Trophoblast cell (in vitro differentiated cells and primary cell): ENCODE measurements around the gene KLHDC3.

ENCODE experiments used
- DNase-seq, 2 donors: peaks; one replicate each; pipeline ENCODE4 v3.0.0-alpha.2; 2016
- H2AFZ ChIP-seq: 2 replicates; pipeline ENCODE4 v1.6.1; 2013; ENCODE audit warnings: low read length, moderate library complexity, mild to moderate bottlenecking; ENCODE audit not compliant: insufficient read depth, poor library complexity
- H2AK5ac ChIP-seq: 2 replicates; pipeline ENCODE4 v1.6.1; 2013; ENCODE audit warnings: mild to moderate bottlenecking, low read length
- H2BK120ac ChIP-seq: 2 replicates; pipeline ENCODE4 v1.6.1; 2013; ENCODE audit warnings: low read length, mild to moderate bottlenecking, moderate library complexity; ENCODE audit not compliant: insufficient read depth, poor library complexity
- H2BK12ac ChIP-seq: 2 replicates; pipeline ENCODE4 v1.6.1; 2013; ENCODE audit warnings: mild to moderate bottlenecking, low read length, moderate library complexity
- H2BK5ac ChIP-seq: 2 replicates; pipeline ENCODE4 v1.6.1; 2013; ENCODE audit warnings: low read length, low read depth, moderate library complexity, mild to moderate bottlenecking; ENCODE audit not compliant: poor library complexity
- H3K14ac ChIP-seq: 2 replicates; pipeline ENCODE4 v1.6.1; 2013; ENCODE audit warnings: mild to moderate bottlenecking, low read length
- H3K18ac ChIP-seq: 2 replicates; pipeline ENCODE4 v1.6.1; 2013; ENCODE audit warnings: mild to moderate bottlenecking, low read length
- H3K23ac ChIP-seq: 2 replicates; pipeline ENCODE4 v1.6.1; 2013; ENCODE audit warnings: low read length
- H3K27ac ChIP-seq: 2 replicates; pipeline ENCODE4 v1.5.1; 2013; ENCODE audit warnings: low read depth, mild to moderate bottlenecking, inconsistent platforms, low read length, moderate library complexity
- H3K27me3 ChIP-seq: 2 replicates; pipeline ENCODE4 v1.6.1; 2013; ENCODE audit warnings: inconsistent platforms, mild to moderate bottlenecking, low read length, moderate library complexity; ENCODE audit not compliant: insufficient read depth
- H3K36me3 ChIP-seq, 2 experiments: 1 replicate in 1 of 2; 2 replicates in 1 of 2; pipeline ENCODE4 v1.6.1; 2013; ENCODE audit warnings: low read length in 2 of 2, mild to moderate bottlenecking in 2 of 2, moderate library complexity in 1 of 2; ENCODE audit not compliant: insufficient read depth in 2 of 2, control insufficient read depth in 1 of 2
- H3K4ac ChIP-seq: 2 replicates; pipeline ENCODE4 v1.6.1; 2013; ENCODE audit warnings: low read depth, mild to moderate bottlenecking, low read length, moderate library complexity
- H3K4me1 ChIP-seq, 2 experiments: 1 replicate in 1 of 2; 2 replicates in 1 of 2; pipeline ENCODE4 v1.6.1; 2013; ENCODE audit warnings: low read length in 2 of 2, mild to moderate bottlenecking in 2 of 2, moderate library complexity in 1 of 2; ENCODE audit not compliant: insufficient read depth in 2 of 2, control insufficient read depth in 1 of 2
- H3K4me2 ChIP-seq: 2 replicates; pipeline ENCODE4 v1.6.1; 2013; ENCODE audit warnings: inconsistent platforms, mild to moderate bottlenecking, low read length, moderate library complexity
- H3K4me3 ChIP-seq: 2 replicates; pipeline ENCODE4 v1.5.1; 2013; ENCODE audit warnings: mild to moderate bottlenecking, low read depth, low read length, inconsistent platforms
- H3K79me1 ChIP-seq: one replicate; pipeline ENCODE4 v1.6.1; 2013; ENCODE audit warnings: low read length
- H3K79me2 ChIP-seq: 2 replicates; pipeline ENCODE4 v1.6.1; 2013; ENCODE audit warnings: low read length, mild to moderate bottlenecking; ENCODE audit not compliant: control insufficient read depth, insufficient read depth, poor library complexity
- H3K9ac ChIP-seq: 2 replicates; pipeline ENCODE4 v1.6.1; 2013; ENCODE audit warnings: mild to moderate bottlenecking, low read length
- H3K9me3 ChIP-seq: 2 replicates; pipeline ENCODE4 v1.6.1; 2013; ENCODE audit warnings: low read depth, mild to moderate bottlenecking, control low read depth, inconsistent platforms, low read length; ENCODE audit not compliant: insufficient read depth
- H4K12ac ChIP-seq: 2 replicates; pipeline ENCODE4 v1.6.1; 2013; ENCODE audit warnings: low read depth, mild to moderate bottlenecking, low read length, moderate library complexity
- H4K8ac ChIP-seq: 2 replicates; pipeline ENCODE4 v1.6.1; 2013; ENCODE audit warnings: low read depth, mild to moderate bottlenecking, low read length, moderate library complexity
- H4K91ac ChIP-seq: one replicate; pipeline ENCODE4 v1.6.1; 2013; ENCODE audit warnings: low read depth, mild to moderate bottlenecking, low read length, moderate library complexity
- WGBS: extraction: QIAGEN DNeasy Blood & Tissue Kit; methylation state at CpG from one replicate; pipeline ENCODE4 v1.1.7; 2013; ENCODE audit warnings: missing lambda C conversion rate; ENCODE audit not compliant: insufficient read length, insufficient coverage; ENCODE audit errors: extremely low coverage; 5-methylcytosine and 5-hydroxymethylcytosine counted together

Gene KLHDC3

DNA sequence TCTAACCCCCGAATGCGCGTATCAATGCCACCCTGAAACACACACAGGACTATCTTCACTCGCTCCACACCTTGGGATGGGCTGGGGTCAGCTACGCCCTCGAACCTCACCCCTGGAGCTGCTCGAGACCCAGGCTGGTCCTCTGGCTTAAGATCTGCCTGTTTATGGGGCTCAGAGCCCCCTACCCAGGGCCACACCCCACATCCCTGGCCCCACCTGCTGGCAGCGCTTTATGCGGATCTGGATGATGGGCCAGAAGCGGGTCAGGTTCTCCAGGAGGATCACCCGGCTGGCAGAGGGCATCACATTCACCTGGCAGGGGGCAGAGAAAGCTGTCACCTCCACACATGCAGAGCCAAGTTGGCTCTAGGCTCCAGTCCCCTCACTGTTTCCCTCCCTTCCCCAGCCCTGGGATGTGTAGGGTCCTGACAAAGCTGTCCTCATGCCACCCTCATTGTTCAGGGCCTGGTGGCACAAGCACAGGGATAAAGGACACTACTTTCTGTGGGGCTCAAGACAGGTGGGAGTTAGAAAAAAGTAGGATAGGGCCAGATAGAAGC lies 31.4 kb downstream of the KLHDC3 start:
- peaks cover 71 to 74% of the 10 kb centered on the region in 2 experiments for H3K36me3 ChIP-seq
- no peak overlapping the region for H2BK12ac ChIP-seq
- no peak overlapping the region for H4K12ac ChIP-seq
- H3K4me1 ChIP-seq: no peaks in the 10 kb centered on the region
- H2BK120ac ChIP-seq: no peak overlapping the region
- no peaks in the 10 kb centered on the region for H3K9me3 ChIP-seq
- no peak overlapping the region for H4K91ac ChIP-seq
- no peak overlapping the region for H2BK5ac ChIP-seq
- no peak overlapping the region for H2AK5ac ChIP-seq
- no peaks in the 10 kb centered on the region for H3K79me2 ChIP-seq
- no peaks in the 10 kb centered on the region for H3K27me3 ChIP-seq
- H3K4me3 ChIP-seq: no peak overlapping the region
- DNase-seq: no peak
- H3K27ac ChIP-seq: no peak overlapping the region
- no peak overlapping the region for H3K23ac ChIP-seq
- no peak overlapping the region for H3K14ac ChIP-seq
- H3K18ac ChIP-seq: no peak overlapping the region
- H3K9ac ChIP-seq: no peak overlapping the region
- H3K79me1 ChIP-seq: no peaks in the 10 kb centered on the region
- H3K4ac ChIP-seq: no peak overlapping the region
- no peak overlapping the region for H4K8ac ChIP-seq
- H2AFZ ChIP-seq: no peak overlapping the region
- H3K4me2 ChIP-seq: no peak overlapping the region
- no CpG with 5 or more reads among the region's 11 CpGs for WGBS

DNA sequence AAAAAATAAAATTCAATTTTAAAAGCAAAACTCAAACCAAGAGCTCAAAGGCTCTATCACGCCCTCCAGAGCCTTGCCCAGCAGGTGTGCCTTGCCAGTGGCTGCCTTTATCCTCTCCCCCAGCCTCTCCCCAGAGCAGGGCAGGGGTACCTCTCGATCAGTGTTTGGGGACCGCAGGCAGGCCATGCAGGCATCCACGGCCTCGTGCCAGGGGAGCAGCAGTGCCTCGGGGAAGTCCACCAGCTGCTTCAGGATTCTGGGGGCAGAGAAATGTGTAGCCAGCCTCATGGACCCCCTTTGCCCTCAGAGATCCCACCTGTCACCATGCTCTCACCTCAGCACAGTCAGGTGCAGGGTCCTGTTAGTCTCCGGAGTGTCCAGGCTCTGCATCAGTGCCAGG lies 33.9 kb downstream of the KLHDC3 start:
- Histone ChIP-seq H4K91ac (no peak overlapping the region), H3K79me1 (peaks cover 2% of the 10 kb centered on the region), H2BK12ac (no peak overlapping the region), H3K4me3 (no peak overlapping the region), H3K79me2 (peaks cover 2% of the 10 kb centered on the region), H3K4me2 (no peak overlapping the region), H3K4ac (no peak overlapping the region), H3K9me3 (no peaks in the 10 kb centered on the region), H2BK120ac (no peak overlapping the region), H4K12ac (no peak overlapping the region), H3K4me1 (peaks cover 8 to 20% of the 10 kb centered on the region in 2 experiments), H2AFZ (no peak overlapping the region), H3K23ac (no peak overlapping the region), H3K9ac (no peak overlapping the region), H3K27me3 (no peaks in the 10 kb centered on the region), H3K18ac (no peak overlapping the region), H3K36me3 (peaks cover 71 to 74% of the 10 kb centered on the region in 2 experiments), H4K8ac (no peak overlapping the region), H3K27ac (no peak overlapping the region), H2BK5ac (no peak overlapping the region), H2AK5ac (no peak overlapping the region), H3K14ac (no peak overlapping the region)
- WGBS: no CpG with 5 or more reads among the region's 7 CpGs
- no peak for DNase-seq

DNA sequence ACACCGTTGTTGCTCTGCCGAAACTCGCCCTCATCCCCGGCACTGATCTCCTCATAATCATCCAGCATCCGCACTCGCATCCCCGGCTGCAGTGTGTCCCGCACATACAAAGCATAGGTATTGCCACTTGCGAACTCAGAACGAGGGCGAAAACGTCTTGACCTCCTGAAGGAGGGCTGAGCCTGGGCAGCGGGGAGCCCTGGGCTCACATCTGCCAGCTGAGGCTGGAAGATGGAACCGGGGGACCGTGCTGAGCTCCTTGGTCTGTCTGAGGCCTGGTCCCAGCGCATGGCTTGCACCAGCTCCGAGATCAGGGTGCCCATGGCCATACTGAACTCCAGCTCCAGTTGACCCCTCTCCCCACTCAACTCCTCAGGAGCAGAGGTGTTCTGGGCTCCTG lies 36.9 kb downstream of the KLHDC3 start:
- Histone ChIP-seq H3K4ac (no peak overlapping the region), H2BK5ac (no peak overlapping the region), H2BK120ac (no peak overlapping the region), H2AFZ (no peak overlapping the region), H3K4me1 (peaks cover 18 to 38% of the 10 kb centered on the region in 2 experiments), H3K27me3 (no peaks in the 10 kb centered on the region), H3K4me2 (peak overlapping the region; percentile 14), H2BK12ac (no peak overlapping the region), H4K12ac (no peak overlapping the region), H4K91ac (no peak overlapping the region), H3K9me3 (no peaks in the 10 kb centered on the region), H4K8ac (no peak overlapping the region), H3K14ac (no peak overlapping the region), H3K36me3 (peaks cover 47 to 53% of the 10 kb centered on the region in 2 experiments), H3K79me2 (peaks cover 8% of the 10 kb centered on the region), H3K79me1 (peaks cover 9% of the 10 kb centered on the region), H3K18ac (no peak overlapping the region), H3K9ac (no peak overlapping the region), H2AK5ac (no peak overlapping the region), H3K23ac (no peak overlapping the region), H3K27ac (no peak overlapping the region), H3K4me3 (peak overlapping the region; percentile 21)
- WGBS: no CpG with 5 or more reads among the region's 17 CpGs
- no peak for DNase-seq

DNA sequence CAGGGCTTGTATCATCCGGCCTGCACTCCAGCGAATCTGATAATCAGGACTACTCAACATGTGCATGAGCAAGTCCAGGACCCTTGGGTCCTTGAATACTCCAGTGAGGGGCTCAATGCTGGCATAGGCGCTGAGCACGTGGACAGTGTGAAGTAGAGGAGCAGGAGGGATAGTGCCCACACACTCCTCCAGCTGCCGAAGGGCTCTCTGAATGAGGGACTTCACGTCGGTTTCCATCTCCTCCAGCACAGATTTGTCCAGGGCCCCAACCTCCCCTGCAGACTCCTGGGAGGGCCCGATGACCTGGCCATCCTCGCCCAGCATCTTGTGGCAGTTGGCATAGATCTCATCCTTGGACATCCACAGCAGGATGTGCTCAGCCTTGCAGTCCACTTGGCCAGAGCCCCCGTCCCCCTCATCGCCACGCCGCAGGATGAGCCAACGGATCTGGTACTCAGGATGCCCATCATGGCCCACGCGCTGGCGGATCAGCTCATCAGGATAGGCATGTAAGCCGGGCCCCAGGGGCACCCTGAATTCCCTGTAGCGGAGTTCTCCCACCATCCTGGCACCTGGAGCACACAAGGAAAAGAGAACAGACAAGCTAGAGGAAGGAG lies 38.3 kb downstream of the KLHDC3 start:
- no CpG with 5 or more reads among the region's 19 CpGs for WGBS
- Histone ChIP-seq H2AK5ac (peak overlapping the region; percentile 56), H3K27ac (no peak overlapping the region), H3K9me3 (no peaks in the 10 kb centered on the region), H3K9ac (no peak overlapping the region), H3K23ac (no peak overlapping the region), H2BK120ac (no peak overlapping the region), H3K4ac (peak overlapping the region; percentile 99), H3K4me3 (no peak overlapping the region), H3K4me1 (peaks cover 18 to 39% of the 10 kb centered on the region in 2 experiments), H2AFZ (no peak overlapping the region), H3K18ac (peak overlapping the region; percentile 99), H3K27me3 (no peaks in the 10 kb centered on the region), H3K79me2 (peaks cover 8% of the 10 kb centered on the region), H4K12ac (peak overlapping the region; percentile 97), H4K91ac (peak overlapping the region; percentile 100), H4K8ac (peak overlapping the region; percentile 18), H3K36me3 (peaks cover 33 to 43% of the 10 kb centered on the region in 2 experiments), H3K79me1 (peaks cover 9% of the 10 kb centered on the region), H2BK12ac (no peak overlapping the region), H3K14ac (no peak overlapping the region), H3K4me2 (peak overlapping the region; percentile 72), H2BK5ac (no peak overlapping the region)
- DNase-seq: no peak
